HG02970 (cell line): Measurements from ENCODE around the gene ATG5.
A peak's percentile ranks its signal among the peaks of the same experiment; 100 is the strongest.

ENCODE experiments used
- ATAC-seq: cut with Tn5 transposase; IDR thresholded peaks from one replicate; pipeline ENCODE4 v1.9.1; 2021; ENCODE audit warnings: mild to moderate bottlenecking, moderate library complexity, moderate number of reproducible peaks; ENCODE audit not compliant: unreplicated experiment, low FRiP score

Gene ATG5

GRCh38 chr6:106226676-106227075, 98.9 kb downstream of the ATG5 start:
- no peak for ATAC-seq

GRCh38 chr6:106225581-106225980, 100.0 kb downstream of the ATG5 start:
- ATAC-seq: no peak

GRCh38 chr6:106223300-106223930, 102.1 kb downstream of the ATG5 start:
- ATAC-seq: no peak

- peak; percentile 57 for ATAC-seq
These were observed 105.1 kb downstream of the ATG5 start for GRCh38 chr6:106220485-106220884.

GRCh38 chr6:106216527-106216926, 109.0 kb downstream of the ATG5 start:
- no peak for ATAC-seq

GRCh38 chr6:106215608-106216007, 110.0 kb downstream of the ATG5 start:
- no peak for ATAC-seq

GRCh38 chr6:106214531-106214930, 111.0 kb downstream of the ATG5 start:
- no peak for ATAC-seq

GRCh38 chr6:106213660-106214289, 111.8 kb downstream of the ATG5 start:
- no peak for ATAC-seq

- ATAC-seq: no peak
These were observed 113.0 kb downstream of the ATG5 start for GRCh38 chr6:106212576-106212975.

- ATAC-seq: no peak
These were observed 118.7 kb downstream of the ATG5 start for GRCh38 chr6:106206905-106207304.

- no peak for ATAC-seq
These were observed 120.6 kb downstream of the ATG5 start for GRCh38 chr6:106204961-106205360.

GRCh38 chr6:106199998-106200397, 125.6 kb downstream of the ATG5 start:
- ATAC-seq: no peak

GRCh38 chr6:106199331-106199730, 126.2 kb downstream of the ATG5 start:
- ATAC-seq: no peak

GRCh38 chr6:106197441-106197840, 128.1 kb downstream of the ATG5 start:
- no peak for ATAC-seq

GRCh38 chr6:106194949-106195921, 130.3 kb downstream of the ATG5 start:
- no peak for ATAC-seq

GRCh38 chr6:106192824-106193223, 132.7 kb downstream of the ATG5 start:
- no peak for ATAC-seq

GRCh38 chr6:106188104-106188794, 137.3 kb downstream of the ATG5 start:
- ATAC-seq: no peak

GRCh38 chr6:106187424-106187982, 138.1 kb downstream of the ATG5 start:
- ATAC-seq: no peak

- no peak for ATAC-seq
These were observed 138.8 kb downstream of the ATG5 start for GRCh38 chr6:106186714-106187113.

- no peak for ATAC-seq
These were observed 139.4 kb downstream of the ATG5 start for GRCh38 chr6:106186172-106186571.
